HL-60 (cell line): ENCODE results near the gene BHLHE40.

Source experiments
- GABPA ChIP-seq: IDR thresholded peaks from 2 replicates; pipeline ENCODE4 v1.6.1; 2012; ENCODE audit warnings: low read depth
- POLR2AphosphoS5 ChIP-seq: IDR thresholded peaks from 2 replicates; pipeline ENCODE4 v1.6.1; 2012; ENCODE audit warnings: low read depth
- SPI1 ChIP-seq: IDR thresholded peaks from 2 replicates; pipeline ENCODE4 v1.6.1; 2012; ENCODE audit warnings: low read depth, mild to moderate bottlenecking, borderline replicate concordance
- TF ChIP-seq, protein P1 (sequence below): IDR thresholded peaks from one replicate; pipeline ENCODE4 v1.5.1; 2011; ENCODE audit warnings: low read length, control low read depth, inconsistent platforms; ENCODE audit not compliant: insufficient read depth
- TF ChIP-seq, protein P2 (sequence below): IDR thresholded peaks from 2 replicates; pipeline ENCODE4 v1.6.1; 2012; ENCODE audit warnings: low read depth; ENCODE audit not compliant: insufficient replicate concordance

DNA sequence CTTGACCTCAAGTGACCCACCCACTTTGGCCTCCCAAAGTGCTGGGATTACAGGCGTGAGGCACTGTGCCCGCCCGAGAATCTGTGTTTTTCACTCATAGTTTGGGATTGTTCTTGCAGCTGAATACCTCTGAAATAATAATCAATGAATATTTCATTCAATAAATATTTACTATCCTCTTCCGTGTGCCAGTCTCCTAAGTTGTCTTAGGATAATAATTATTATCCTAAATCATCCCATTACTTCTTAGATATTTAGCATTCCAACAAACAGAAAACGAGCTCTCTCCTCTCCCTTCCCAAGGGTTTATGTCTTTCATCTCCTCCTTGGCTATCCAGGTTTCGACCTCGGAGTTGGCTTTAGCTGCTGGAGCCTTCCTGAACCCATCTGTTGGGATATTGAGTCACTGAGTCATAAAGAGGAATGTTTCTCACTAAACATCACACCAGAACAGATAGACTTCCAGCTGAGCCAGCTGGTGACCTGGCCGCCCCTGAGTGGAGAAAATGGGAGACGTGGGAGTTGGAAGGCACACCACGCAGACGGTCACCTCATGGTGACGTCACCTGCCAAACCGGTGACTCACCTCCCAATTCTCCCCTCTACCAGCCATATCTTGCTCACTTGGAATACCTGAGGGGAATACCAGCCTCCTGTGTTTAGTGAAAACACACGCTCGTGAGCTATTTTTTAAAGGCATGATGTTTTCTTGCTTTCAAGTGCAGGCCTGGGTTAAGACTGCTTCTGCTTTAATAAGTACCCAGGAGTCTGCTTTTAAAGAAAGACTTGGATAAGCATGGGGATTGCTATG is 43.9 kb downstream of the BHLHE40 start:
- TF ChIP-seq, protein P1, sequence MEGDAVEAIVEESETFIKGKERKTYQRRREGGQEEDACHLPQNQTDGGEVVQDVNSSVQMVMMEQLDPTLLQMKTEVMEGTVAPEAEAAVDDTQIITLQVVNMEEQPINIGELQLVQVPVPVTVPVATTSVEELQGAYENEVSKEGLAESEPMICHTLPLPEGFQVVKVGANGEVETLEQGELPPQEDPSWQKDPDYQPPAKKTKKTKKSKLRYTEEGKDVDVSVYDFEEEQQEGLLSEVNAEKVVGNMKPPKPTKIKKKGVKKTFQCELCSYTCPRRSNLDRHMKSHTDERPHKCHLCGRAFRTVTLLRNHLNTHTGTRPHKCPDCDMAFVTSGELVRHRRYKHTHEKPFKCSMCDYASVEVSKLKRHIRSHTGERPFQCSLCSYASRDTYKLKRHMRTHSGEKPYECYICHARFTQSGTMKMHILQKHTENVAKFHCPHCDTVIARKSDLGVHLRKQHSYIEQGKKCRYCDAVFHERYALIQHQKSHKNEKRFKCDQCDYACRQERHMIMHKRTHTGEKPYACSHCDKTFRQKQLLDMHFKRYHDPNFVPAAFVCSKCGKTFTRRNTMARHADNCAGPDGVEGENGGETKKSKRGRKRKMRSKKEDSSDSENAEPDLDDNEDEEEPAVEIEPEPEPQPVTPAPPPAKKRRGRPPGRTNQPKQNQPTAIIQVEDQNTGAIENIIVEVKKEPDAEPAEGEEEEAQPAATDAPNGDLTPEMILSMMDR, result no peak
- TF ChIP-seq, protein P2, sequence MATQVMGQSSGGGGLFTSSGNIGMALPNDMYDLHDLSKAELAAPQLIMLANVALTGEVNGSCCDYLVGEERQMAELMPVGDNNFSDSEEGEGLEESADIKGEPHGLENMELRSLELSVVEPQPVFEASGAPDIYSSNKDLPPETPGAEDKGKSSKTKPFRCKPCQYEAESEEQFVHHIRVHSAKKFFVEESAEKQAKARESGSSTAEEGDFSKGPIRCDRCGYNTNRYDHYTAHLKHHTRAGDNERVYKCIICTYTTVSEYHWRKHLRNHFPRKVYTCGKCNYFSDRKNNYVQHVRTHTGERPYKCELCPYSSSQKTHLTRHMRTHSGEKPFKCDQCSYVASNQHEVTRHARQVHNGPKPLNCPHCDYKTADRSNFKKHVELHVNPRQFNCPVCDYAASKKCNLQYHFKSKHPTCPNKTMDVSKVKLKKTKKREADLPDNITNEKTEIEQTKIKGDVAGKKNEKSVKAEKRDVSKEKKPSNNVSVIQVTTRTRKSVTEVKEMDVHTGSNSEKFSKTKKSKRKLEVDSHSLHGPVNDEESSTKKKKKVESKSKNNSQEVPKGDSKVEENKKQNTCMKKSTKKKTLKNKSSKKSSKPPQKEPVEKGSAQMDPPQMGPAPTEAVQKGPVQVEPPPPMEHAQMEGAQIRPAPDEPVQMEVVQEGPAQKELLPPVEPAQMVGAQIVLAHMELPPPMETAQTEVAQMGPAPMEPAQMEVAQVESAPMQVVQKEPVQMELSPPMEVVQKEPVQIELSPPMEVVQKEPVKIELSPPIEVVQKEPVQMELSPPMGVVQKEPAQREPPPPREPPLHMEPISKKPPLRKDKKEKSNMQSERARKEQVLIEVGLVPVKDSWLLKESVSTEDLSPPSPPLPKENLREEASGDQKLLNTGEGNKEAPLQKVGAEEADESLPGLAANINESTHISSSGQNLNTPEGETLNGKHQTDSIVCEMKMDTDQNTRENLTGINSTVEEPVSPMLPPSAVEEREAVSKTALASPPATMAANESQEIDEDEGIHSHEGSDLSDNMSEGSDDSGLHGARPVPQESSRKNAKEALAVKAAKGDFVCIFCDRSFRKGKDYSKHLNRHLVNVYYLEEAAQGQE, result no peak
- TF ChIP-seq POLR2AphosphoS5, result no peak
- no peak for TF ChIP-seq SPI1
- no peak for TF ChIP-seq GABPA
